AG04450 (cell line): ENCODE measurements around the gene FDX2. TPM values are rescaled to one million over a fixed set of nuclear protein-coding genes. Genes with fewer than 3 reads are reported as not detected.

Source experiments
- CTCF ChIA-PET: fragments of 300-600, 350-600 bp; formaldehyde crosslinking; extraction: SDS; loops from one replicate; lab custom pipeline; 2022; ENCODE audit warnings: antibody characterized with exemption, inconsistent platforms; lab: Charles Lee
- POLR2A ChIA-PET: fragments of 350-600 bp; formaldehyde crosslinking; extraction: SDS; loops from one replicate; lab custom pipeline; 2021; ENCODE audit warnings: antibody characterized with exemption, inconsistent platforms; lab: Yijun Ruan, JAX
- DNase-seq: peaks from one replicate; pipeline ENCODE4 v3.0.0-alpha.2; 2011; ENCODE audit warnings: low read depth, low spot score
- H3K27ac ChIP-seq: one replicate; pipeline ENCODE4 v1.5.1; 2012; ENCODE audit warnings: low read depth, low read length, control low read depth
- H3K27me3 ChIP-seq: one replicate; pipeline ENCODE4 v1.6.0; 2012; ENCODE audit warnings: low read length; ENCODE audit not compliant: control insufficient read depth, insufficient read depth
- H3K4me3 ChIP-seq: 2 replicates; pipeline ENCODE4 v1.5.1; 2011; ENCODE audit warnings: mild to moderate bottlenecking, low read depth, low read length, control low read depth
- H3K9me3 ChIP-seq: 2 replicates; pipeline ENCODE4 v1.5.1; 2012; ENCODE audit warnings: low read length; ENCODE audit not compliant: control insufficient read depth, insufficient read depth
- polyA plus RNA-seq: library from polyadenylated mRNA; depleted of rRNA; stranded (reverse); fragments of >200 nt; gene quantifications from 2 replicates; pipeline ENCODE4 v1.2.3, GENCODE V29; 2011
- TF ChIP-seq, protein P1 (sequence below): IDR thresholded peaks from 2 replicates; pipeline ENCODE4 v1.5.1; 2011; ENCODE audit warnings: low read depth, low read length, control low read depth, inconsistent platforms

The FDX2 gene
- polyA plus RNA-seq, 1 experiment: 20.8 TPM

DNA sequence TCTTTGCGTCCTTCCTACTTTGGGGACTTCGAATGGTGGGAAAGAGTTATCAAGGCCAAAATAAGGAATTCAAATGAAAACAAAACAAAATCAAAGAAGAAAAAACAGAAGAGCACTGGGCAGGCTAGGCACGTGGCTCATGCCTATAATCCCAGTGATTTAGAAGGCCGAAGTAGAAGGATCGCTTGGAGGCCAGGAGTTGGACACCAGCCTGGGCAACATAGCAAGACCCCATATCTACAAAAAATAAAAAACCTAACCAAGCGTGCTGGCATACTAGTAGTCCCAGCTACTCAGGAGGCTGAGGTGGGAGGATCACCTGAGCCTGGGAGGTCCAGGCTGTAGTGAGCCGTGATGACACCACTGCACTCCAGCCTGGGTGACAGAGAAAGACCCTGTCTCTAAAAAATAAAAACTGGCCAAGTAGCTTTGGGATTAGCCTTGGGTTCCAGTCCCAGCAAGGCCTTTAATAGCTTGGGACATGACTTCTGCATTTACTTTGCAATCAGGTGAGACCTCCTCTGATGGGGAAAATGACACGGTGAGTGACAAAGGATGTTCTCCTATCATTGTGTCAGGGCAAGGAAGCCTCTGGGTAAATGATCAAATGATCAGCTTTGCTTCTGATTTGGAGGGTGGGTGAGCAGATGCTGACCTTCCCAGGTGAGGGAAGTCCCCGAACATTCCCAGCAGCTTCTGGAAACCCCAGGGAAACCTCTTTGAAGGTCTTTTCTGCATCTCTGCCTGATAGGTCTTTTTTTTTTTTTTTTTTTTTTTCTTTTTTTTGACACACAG, 37.8 kb downstream of the FDX2 start:
- Histone ChIP-seq H3K27ac (no peak overlapping the region), H3K27me3 (no peaks in the 10 kb centered on the region), H3K4me3 (no peak overlapping the region), H3K9me3 (no peaks in the 10 kb centered on the region)
- no peak for DNase-seq
- CTCF ChIA-PET: interaction anchor here (0.6 to 1.5 kb wide), 2 partner anchors 12 to 18 kb away, joined by 3 to 6 read pairs; partner anchors contain the start of gene ICAM5
- POLR2A ChIA-PET: interaction anchor here (1.4 to 1.5 kb wide), 2 partner anchors 8 to 13 kb away, joined by 5 read pairs; partner anchors contain the start of gene ICAM4
- TF ChIP-seq, protein P1, sequence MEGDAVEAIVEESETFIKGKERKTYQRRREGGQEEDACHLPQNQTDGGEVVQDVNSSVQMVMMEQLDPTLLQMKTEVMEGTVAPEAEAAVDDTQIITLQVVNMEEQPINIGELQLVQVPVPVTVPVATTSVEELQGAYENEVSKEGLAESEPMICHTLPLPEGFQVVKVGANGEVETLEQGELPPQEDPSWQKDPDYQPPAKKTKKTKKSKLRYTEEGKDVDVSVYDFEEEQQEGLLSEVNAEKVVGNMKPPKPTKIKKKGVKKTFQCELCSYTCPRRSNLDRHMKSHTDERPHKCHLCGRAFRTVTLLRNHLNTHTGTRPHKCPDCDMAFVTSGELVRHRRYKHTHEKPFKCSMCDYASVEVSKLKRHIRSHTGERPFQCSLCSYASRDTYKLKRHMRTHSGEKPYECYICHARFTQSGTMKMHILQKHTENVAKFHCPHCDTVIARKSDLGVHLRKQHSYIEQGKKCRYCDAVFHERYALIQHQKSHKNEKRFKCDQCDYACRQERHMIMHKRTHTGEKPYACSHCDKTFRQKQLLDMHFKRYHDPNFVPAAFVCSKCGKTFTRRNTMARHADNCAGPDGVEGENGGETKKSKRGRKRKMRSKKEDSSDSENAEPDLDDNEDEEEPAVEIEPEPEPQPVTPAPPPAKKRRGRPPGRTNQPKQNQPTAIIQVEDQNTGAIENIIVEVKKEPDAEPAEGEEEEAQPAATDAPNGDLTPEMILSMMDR: no peak

DNA sequence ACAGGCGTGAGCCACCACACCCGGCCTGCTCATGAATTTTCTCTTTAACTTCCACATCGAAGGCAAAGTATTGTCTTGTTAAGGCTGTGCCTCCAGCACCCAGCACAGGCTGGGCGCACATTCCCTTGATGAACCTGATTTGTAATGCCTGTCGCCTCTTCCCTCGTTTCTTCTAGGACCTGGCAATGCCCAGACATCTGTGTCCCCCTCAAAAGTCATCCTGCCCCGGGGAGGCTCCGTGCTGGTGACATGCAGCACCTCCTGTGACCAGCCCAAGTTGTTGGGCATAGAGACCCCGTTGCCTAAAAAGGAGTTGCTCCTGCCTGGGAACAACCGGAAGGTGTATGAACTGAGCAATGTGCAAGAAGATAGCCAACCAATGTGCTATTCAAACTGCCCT, 41.2 kb downstream of the FDX2 start:
- ChIA-PET CTCF (no interaction called here), POLR2A (interaction anchor here (1.2 kb wide), 1 partner anchor 114 kb away, joined by 3 read pairs; no protein-coding TSS in a partner anchor)
- no peak for DNase-seq
- Histone ChIP-seq H3K27ac (peak overlapping the region; percentile 11), H3K27me3 (no peaks in the 10 kb centered on the region), H3K4me3 (no peak overlapping the region), H3K9me3 (no peaks in the 10 kb centered on the region; the same call in 1 of the 2 replicates)
- TF ChIP-seq, protein P1: no peak

DNA sequence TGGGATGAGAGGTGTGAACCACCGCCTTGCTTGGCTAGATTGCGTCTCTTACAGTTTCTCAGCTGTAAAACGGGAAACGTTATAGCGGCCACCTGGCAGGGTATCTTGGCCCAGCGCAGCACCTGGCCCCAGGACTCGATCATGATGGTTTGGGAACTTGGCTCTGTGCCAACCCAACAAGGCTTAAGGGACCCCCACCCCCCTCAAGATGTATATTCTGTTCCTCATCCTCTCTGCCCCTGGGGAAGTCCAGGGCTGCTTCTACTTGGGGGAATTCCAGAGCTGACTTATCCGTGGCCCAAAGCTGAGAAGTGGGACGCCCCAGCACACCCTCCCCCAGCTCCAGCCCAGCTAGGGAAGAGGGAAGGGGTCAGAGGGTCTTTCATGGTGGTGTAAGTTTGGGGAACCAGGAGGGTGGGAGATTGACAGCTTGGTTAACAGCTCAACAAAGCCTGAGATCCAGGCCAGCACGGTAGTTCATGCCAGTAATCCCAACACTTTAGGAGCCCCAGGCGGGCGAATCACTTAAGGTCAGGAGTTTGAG, 44.2 kb downstream of the FDX2 start:
- TF ChIP-seq, protein P1: no peak
- Histone ChIP-seq H3K4me3 (peak overlapping the region; percentile 63), H3K27me3 (no peaks in the 10 kb centered on the region), H3K9me3 (no peaks in the 10 kb centered on the region; the same call in 1 of the 2 replicates), H3K27ac (no peak overlapping the region)
- POLR2A ChIA-PET: interaction anchor here (0.8 to 3.3 kb wide), 8 partner anchors 13 to 119 kb away, joined by 3 to 17 read pairs (median 5); partner anchors contain the start of genes ICAM4, ICAM5 and RAVER1
- DNase-seq: no peak
- CTCF ChIA-PET: interaction anchor here (1.5 to 5.9 kb wide), 5 partner anchors 12 to 120 kb away, joined by 5 to 85 read pairs (median 30); partner anchors contain the start of gene RAVER1

DNA sequence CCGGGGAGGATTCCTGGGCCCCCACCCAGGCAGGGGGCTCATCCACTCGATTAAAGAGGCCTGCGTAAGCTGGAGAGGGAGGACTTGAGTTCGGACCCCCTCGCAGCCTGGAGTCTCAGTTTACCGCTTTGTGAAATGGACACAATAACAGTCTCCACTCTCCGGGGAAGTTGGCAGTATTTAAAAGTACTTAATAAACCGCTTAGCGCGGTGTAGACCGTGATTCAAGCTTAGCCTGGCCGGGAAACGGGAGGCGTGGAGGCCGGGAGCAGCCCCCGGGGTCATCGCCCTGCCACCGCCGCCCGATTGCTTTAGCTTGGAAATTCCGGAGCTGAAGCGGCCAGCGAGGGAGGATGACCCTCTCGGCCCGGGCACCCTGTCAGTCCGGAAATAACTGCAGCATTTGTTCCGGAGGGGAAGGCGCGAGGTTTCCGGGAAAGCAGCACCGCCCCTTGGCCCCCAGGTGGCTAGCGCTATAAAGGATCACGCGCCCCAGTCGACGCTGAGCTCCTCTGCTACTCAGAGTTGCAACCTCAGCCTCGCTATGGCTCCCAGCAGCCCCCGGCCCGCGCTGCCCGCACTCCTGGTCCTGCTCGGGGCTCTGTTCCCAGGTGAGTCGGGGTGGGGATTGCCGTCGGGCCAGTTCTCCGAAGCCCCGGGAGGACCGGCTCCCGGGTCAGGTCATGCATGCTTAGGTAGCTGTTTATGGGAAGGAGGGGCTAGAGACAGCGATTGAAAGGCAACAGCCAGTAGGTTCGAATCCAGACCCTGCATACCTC, 45.0 kb downstream of the FDX2 start, which contains the start of gene ICAM1:
ICAM1 (plus strand) TSS at position 505 of the 779 bp plus-strand sequence; CDS start at position 545, 40 bp downstream.
- no peaks in the 10 kb centered on the region for H3K27me3 ChIP-seq
- ChIA-PET POLR2A (interaction anchor here (0.7 to 3.3 kb wide), 9 partner anchors 9 to 120 kb away, joined by 3 to 17 read pairs (median 5); partner anchors contain the start of genes ICAM4, ICAM5 and TYK2), CTCF (interaction anchor here (1.5 to 5.9 kb wide), 5 partner anchors 11 to 121 kb away, joined by 5 to 85 read pairs (median 30); partner anchors contain the start of gene RAVER1)
- no peaks in the 10 kb centered on the region; the same call in 1 of the 2 replicates for H3K9me3 ChIP-seq
- DNase-seq: no peak
- peak within 1 kb of the TSS; percentile 39 for H3K27ac ChIP-seq
- peak within 1 kb of the TSS; percentile 63 for H3K4me3 ChIP-seq
- TF ChIP-seq, protein P1: no peak
